ENCODE data around the gene ATP23. TPM values are rescaled to one million over a fixed set of nuclear protein-coding genes. Genes with fewer than 3 reads are reported as not detected.

Gene ATP23
- total RNA-seq, 1 experiment from 2014 or later, result 10.3 TPM

DNA sequence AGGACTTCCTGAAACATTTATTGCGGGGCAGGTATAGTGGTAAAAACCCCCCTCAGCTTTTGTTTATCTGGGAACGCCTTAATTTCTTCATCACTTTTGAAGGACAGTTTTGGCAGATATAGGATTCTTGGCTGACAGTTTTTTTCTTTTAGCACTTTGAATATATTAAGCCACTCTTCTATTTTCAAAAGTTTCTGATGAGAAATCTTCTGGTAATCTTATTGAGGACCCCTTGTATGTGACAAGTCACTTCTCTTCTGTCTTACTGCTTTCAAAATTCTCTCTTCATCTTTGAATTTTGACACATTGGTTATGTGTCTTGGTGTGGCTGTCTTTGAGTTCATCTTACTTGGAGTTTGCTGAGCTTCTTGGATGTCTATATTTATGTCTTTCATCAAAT is 59.1 kb downstream of the ATP23 start:
- ATAC-seq, result no peak
- Histone ChIP-seq H3K27me3 (ENCODE audit: control insufficient read depth, insufficient read depth, low read length) (no peaks in the 10 kb centered on the region), H3K27ac (ENCODE audit: low read length) (no peak overlapping the region), H3K36me3 (ENCODE audit: control insufficient read depth, insufficient read depth, low read length) (no peaks in the 10 kb centered on the region), H3K4me3 (ENCODE audit: low read depth in 2 of 2, low read length in 2 of 2) (no peak overlapping the region), H3K4me1 (ENCODE audit: control insufficient read depth, insufficient read depth, low read length) (no peaks in the 10 kb centered on the region), H3K9me3 (ENCODE audit: control insufficient read depth, insufficient read depth, low read depth, low read length) (peaks cover 5% of the 10 kb centered on the region; the same call in 1 of the 2 replicates)
- POLR2A ChIA-PET, result no interaction called here
- intact Hi-C loops (cut with micrococcal nuclease; ENCODE audit: unreplicated experiment) (no loop called here), in situ Hi-C loops (cut with HindIII; ENCODE audit: low pct_unique_long_range_greater_than_20kb, low sequenced_read_pairs) (no loop called here)
- CTCF ChIA-PET, result no interaction called here
- DNase-seq (ENCODE audit: low read depth, low spot score), result no peak
- no TSS peak for BruUV-seq (replicated peaks)
- TF ChIP-seq TCF7L2 (IDR thresholded peaks at IDR 0.05; ENCODE audit: low read depth, low read length) (no peak), POLR2AphosphoS5 (IDR thresholded peaks at IDR 0.05; ENCODE audit: low read depth, low read length) (no peak), SIN3A (IDR thresholded peaks at IDR 0.05; ENCODE audit: borderline replicate concordance, insufficient read depth, low read depth, low read length) (no peak)
- TF ChIP-seq, protein P1, sequence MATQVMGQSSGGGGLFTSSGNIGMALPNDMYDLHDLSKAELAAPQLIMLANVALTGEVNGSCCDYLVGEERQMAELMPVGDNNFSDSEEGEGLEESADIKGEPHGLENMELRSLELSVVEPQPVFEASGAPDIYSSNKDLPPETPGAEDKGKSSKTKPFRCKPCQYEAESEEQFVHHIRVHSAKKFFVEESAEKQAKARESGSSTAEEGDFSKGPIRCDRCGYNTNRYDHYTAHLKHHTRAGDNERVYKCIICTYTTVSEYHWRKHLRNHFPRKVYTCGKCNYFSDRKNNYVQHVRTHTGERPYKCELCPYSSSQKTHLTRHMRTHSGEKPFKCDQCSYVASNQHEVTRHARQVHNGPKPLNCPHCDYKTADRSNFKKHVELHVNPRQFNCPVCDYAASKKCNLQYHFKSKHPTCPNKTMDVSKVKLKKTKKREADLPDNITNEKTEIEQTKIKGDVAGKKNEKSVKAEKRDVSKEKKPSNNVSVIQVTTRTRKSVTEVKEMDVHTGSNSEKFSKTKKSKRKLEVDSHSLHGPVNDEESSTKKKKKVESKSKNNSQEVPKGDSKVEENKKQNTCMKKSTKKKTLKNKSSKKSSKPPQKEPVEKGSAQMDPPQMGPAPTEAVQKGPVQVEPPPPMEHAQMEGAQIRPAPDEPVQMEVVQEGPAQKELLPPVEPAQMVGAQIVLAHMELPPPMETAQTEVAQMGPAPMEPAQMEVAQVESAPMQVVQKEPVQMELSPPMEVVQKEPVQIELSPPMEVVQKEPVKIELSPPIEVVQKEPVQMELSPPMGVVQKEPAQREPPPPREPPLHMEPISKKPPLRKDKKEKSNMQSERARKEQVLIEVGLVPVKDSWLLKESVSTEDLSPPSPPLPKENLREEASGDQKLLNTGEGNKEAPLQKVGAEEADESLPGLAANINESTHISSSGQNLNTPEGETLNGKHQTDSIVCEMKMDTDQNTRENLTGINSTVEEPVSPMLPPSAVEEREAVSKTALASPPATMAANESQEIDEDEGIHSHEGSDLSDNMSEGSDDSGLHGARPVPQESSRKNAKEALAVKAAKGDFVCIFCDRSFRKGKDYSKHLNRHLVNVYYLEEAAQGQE (IDR thresholded peaks at IDR 0.05; ENCODE audit: insufficient read depth in 1 of 2, low read depth in 2 of 2, low read length in 1 of 2), result no peak
- TF ChIP-seq, protein P2, sequence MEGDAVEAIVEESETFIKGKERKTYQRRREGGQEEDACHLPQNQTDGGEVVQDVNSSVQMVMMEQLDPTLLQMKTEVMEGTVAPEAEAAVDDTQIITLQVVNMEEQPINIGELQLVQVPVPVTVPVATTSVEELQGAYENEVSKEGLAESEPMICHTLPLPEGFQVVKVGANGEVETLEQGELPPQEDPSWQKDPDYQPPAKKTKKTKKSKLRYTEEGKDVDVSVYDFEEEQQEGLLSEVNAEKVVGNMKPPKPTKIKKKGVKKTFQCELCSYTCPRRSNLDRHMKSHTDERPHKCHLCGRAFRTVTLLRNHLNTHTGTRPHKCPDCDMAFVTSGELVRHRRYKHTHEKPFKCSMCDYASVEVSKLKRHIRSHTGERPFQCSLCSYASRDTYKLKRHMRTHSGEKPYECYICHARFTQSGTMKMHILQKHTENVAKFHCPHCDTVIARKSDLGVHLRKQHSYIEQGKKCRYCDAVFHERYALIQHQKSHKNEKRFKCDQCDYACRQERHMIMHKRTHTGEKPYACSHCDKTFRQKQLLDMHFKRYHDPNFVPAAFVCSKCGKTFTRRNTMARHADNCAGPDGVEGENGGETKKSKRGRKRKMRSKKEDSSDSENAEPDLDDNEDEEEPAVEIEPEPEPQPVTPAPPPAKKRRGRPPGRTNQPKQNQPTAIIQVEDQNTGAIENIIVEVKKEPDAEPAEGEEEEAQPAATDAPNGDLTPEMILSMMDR (IDR thresholded peaks at IDR 0.05), result no peak

DNA sequence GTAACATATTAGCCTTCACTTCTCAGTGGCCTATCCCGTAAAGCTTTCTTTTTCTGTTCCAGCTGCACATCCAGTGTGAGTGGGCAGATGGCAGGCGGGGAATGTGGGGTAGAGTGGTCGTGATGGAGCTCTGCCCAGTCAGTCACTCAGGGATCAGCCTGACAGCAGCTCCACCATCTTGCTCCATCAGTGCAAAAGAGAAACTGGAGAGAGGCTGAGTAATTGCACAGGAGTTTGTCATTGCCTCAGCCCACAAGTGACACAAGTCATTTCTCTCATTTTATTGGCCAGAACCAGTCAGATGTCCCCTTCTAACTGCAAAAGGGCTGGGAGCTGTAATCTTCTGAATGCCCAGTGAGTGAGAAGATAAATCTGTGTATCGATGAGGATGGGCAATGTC is 66.5 kb downstream of the ATP23 start:
- ATAC-seq (no peak), DNase-seq (ENCODE audit: low read depth, low spot score) (no peak)
- ChIA-PET CTCF (no interaction called here), POLR2A (no interaction called here)
- Histone ChIP-seq H3K36me3 (ENCODE audit: control insufficient read depth, insufficient read depth, low read length) (no peaks in the 10 kb centered on the region), H3K27ac (ENCODE audit: low read length) (no peak overlapping the region), H3K9me3 (ENCODE audit: control insufficient read depth, insufficient read depth, low read depth, low read length) (no peaks in the 10 kb centered on the region), H3K4me1 (ENCODE audit: control insufficient read depth, insufficient read depth, low read length) (no peaks in the 10 kb centered on the region), H3K27me3 (ENCODE audit: control insufficient read depth, insufficient read depth, low read length) (no peaks in the 10 kb centered on the region), H3K4me3 (ENCODE audit: low read depth in 2 of 2, low read length in 2 of 2) (no peak overlapping the region)
- no TSS peak for BruUV-seq (replicated peaks)
- no peak for TF ChIP-seq TCF7L2 (IDR thresholded peaks at IDR 0.05; ENCODE audit: low read depth, low read length)
- TF ChIP-seq, protein P1 (IDR thresholded peaks at IDR 0.05; ENCODE audit: insufficient read depth in 1 of 2, low read depth in 2 of 2, low read length in 1 of 2), result no peak
- intact Hi-C loops (cut with micrococcal nuclease; ENCODE audit: unreplicated experiment), result no loop called here
- in situ Hi-C loops (cut with HindIII; ENCODE audit: low pct_unique_long_range_greater_than_20kb, low sequenced_read_pairs), result no loop called here
